ENCODE measurements around the gene ARID5B. TPM values are rescaled to one million over a fixed set of nuclear protein-coding genes. Genes with fewer than 3 reads are reported as not detected.

ARID5B gene
- total and polyA plus RNA-seq, 2 donors (not counting 3 experiments of a cell fraction or from before 2014, with no cell fraction given) = 5.6 to 8.9 TPM

DNA sequence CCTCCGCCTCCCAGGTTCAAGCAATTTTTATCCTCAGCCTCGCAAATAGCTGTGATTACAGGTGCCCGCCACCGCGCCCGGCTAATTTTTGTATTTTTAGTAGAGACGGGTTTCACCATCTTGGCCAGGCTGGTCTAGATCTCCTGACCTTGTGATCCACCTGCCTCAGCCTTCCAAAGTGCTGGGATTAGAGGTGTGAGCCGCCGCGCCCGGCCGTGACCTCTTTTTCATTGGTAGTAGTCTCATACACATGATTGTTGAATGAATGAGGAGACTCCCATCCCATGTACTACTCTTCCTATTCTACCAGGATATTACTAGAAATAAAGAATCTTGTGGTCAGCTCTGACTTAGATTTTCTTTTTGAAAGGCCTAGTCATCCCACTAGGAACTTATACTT is 56.8 kb downstream of the ARID5B start:
- Histone ChIP-seq H3K9me3 (replicated peaks; ENCODE audit: control insufficient read depth, insufficient read depth, low read length) (no peaks in the 10 kb centered on the region), H3K4me3 (replicated peaks in 1 of 3; ENCODE audit: insufficient read depth in 1 of 3, low read depth in 1 of 3, low read length in 3 of 3) (no peak overlapping the region), H4K20me1 (replicated peaks; ENCODE audit: control insufficient read depth, extremely low read depth, insufficient read depth, low read length) (no peaks in the 10 kb centered on the region), H3K9ac (replicated peaks; ENCODE audit: extremely low read depth, insufficient read depth, low read length) (no peak overlapping the region), H3K9me1 (replicated peaks; ENCODE audit: control insufficient read depth, extremely low read depth, insufficient read depth, low read length) (no peaks in the 10 kb centered on the region), H3K27me3 (ENCODE audit: control insufficient read depth in 2 of 2, insufficient read depth in 2 of 2, low read length in 2 of 2) (no peaks in the 10 kb centered on the region), H2AFZ (ENCODE audit: low read depth, low read length) (no peak overlapping the region), H3K79me2 (ENCODE audit: control insufficient read depth, insufficient read depth, low read length) (no peaks in the 10 kb centered on the region), H3K36me3 (ENCODE audit: control insufficient read depth in 2 of 2, extremely low read depth in 1 of 2, insufficient read depth in 2 of 2, low read length in 2 of 2) (no peaks in the 10 kb centered on the region), H3K4me2 (ENCODE audit: insufficient read depth, low read length) (no peak overlapping the region), H3K4me1 (ENCODE audit: control insufficient read depth, extremely low read depth, insufficient read depth, low read length) (no peaks in the 10 kb centered on the region), H3K27ac (ENCODE audit: insufficient read depth, low read depth, low read length) (no peak overlapping the region)
- DNase-seq (ENCODE audit: low read depth, low spot score) (no peak), FAIRE-seq (no peak)
- ChIA-PET POLR2A (no interaction called here), CTCF (interaction anchor here (1.2 kb wide), 1 partner anchor 35 kb away, joined by 4 read pairs; no protein-coding TSS in a partner anchor)
- TF ChIP-seq, protein P1, sequence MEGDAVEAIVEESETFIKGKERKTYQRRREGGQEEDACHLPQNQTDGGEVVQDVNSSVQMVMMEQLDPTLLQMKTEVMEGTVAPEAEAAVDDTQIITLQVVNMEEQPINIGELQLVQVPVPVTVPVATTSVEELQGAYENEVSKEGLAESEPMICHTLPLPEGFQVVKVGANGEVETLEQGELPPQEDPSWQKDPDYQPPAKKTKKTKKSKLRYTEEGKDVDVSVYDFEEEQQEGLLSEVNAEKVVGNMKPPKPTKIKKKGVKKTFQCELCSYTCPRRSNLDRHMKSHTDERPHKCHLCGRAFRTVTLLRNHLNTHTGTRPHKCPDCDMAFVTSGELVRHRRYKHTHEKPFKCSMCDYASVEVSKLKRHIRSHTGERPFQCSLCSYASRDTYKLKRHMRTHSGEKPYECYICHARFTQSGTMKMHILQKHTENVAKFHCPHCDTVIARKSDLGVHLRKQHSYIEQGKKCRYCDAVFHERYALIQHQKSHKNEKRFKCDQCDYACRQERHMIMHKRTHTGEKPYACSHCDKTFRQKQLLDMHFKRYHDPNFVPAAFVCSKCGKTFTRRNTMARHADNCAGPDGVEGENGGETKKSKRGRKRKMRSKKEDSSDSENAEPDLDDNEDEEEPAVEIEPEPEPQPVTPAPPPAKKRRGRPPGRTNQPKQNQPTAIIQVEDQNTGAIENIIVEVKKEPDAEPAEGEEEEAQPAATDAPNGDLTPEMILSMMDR (IDR thresholded peaks at IDR 0.05; ENCODE audit: extremely low read depth in 1 of 2, insufficient read depth in 1 of 2, low read depth in 1 of 2, low read length in 2 of 2) = no peak
- TF ChIP-seq FOS (IDR thresholded peaks at IDR 0.05; ENCODE audit: borderline replicate concordance, insufficient read depth, low read length) (no peak), GATA2 (IDR thresholded peaks at IDR 0.05; ENCODE audit: insufficient read depth, insufficient read length, low read depth, low read length) (no peak)
- dilution Hi-C loops (cut with MboI; ENCODE audit: extremely low pct_ligation_motif_present, low sequenced_read_pairs) = no loop called here
- intact Hi-C loops (cut with micrococcal nuclease) = no loop called here
- no TSS peak for BruUV-seq (replicated peaks)

DNA sequence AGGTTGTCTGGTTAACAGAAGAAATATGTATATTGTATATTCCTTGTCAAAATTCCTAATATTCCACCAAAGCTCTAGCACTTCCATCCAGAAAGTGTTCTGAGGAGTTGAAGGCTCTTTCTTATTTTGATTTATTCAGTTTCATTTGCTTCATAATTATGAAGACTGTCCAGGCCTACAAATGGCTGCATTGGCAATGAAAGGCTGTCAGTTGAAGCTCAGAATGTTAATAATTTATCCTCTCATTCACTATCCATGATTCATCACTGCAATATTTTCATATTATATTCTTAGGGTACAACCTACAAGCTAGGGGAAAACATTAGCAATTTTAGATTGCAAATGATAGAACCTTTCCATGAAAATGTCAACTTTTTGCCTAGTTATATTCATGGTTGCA is 57.3 kb downstream of the ARID5B start:
- no peaks in the 10 kb centered on the region for H3K9me3 ChIP-seq (replicated peaks; ENCODE audit: control insufficient read depth, insufficient read depth, low read length)
- POLR2A ChIA-PET = no interaction called here
- H3K4me1 ChIP-seq (ENCODE audit: control insufficient read depth, extremely low read depth, insufficient read depth, low read length) = no peaks in the 10 kb centered on the region
- dilution Hi-C loops (cut with MboI; ENCODE audit: extremely low pct_ligation_motif_present, low sequenced_read_pairs) (no loop called here), intact Hi-C loops (cut with micrococcal nuclease) (no loop called here)
- no TSS peak for BruUV-seq (replicated peaks)
- FAIRE-seq (no peak), DNase-seq (ENCODE audit: low read depth, low spot score) (no peak)
- TF ChIP-seq EZH2 (IDR thresholded peaks at IDR 0.05; ENCODE audit: borderline replicate concordance, low read depth, low read length, severe bottlenecking) (no peak), POLR2A (IDR thresholded peaks at IDR 0.05; ENCODE audit: low read depth, low read length) (no peak), JUN (IDR thresholded peaks at IDR 0.05; ENCODE audit: borderline replicate concordance, insufficient read depth, insufficient read length, low read depth) (no peak), POLR2AphosphoS5 (IDR thresholded peaks at IDR 0.05; ENCODE audit: insufficient read depth, low read depth, low read length) (no peak), MYC (IDR thresholded peaks at IDR 0.05; ENCODE audit: low read depth, low read length) (no peak), GATA2 (IDR thresholded peaks at IDR 0.05; ENCODE audit: insufficient read depth, insufficient read length, low read depth, low read length) (no peak), FOS (IDR thresholded peaks at IDR 0.05; ENCODE audit: borderline replicate concordance, insufficient read depth, low read length) (no peak)
- TF ChIP-seq, protein P2, sequence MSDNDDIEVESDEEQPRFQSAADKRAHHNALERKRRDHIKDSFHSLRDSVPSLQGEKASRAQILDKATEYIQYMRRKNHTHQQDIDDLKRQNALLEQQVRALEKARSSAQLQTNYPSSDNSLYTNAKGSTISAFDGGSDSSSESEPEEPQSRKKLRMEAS (IDR thresholded peaks at IDR 0.05; ENCODE audit: insufficient read depth, insufficient read length) = no peak
- TF ChIP-seq, protein P1 (IDR thresholded peaks at IDR 0.05; ENCODE audit: extremely low read depth in 1 of 2, insufficient read depth in 1 of 2, low read depth in 1 of 2, low read length in 2 of 2) = no peak
- no peak overlapping the region for H3K27ac ChIP-seq (ENCODE audit: insufficient read depth, low read depth, low read length)
- no peak overlapping the region for H3K4me2 ChIP-seq (ENCODE audit: insufficient read depth, low read length)
- H3K36me3 ChIP-seq (ENCODE audit: control insufficient read depth in 2 of 2, extremely low read depth in 1 of 2, insufficient read depth in 2 of 2, low read length in 2 of 2) = no peaks in the 10 kb centered on the region
- H4K20me1 ChIP-seq (replicated peaks; ENCODE audit: control insufficient read depth, extremely low read depth, insufficient read depth, low read length) = no peaks in the 10 kb centered on the region
- no peak overlapping the region for H3K4me3 ChIP-seq (replicated peaks in 1 of 3; ENCODE audit: insufficient read depth in 1 of 3, low read depth in 1 of 3, low read length in 3 of 3)
- H3K9me1 ChIP-seq (replicated peaks; ENCODE audit: control insufficient read depth, extremely low read depth, insufficient read depth, low read length) = no peaks in the 10 kb centered on the region
- no peak overlapping the region for H2AFZ ChIP-seq (ENCODE audit: low read depth, low read length)
- CTCF ChIA-PET = interaction anchor here (1.2 kb wide), 1 partner anchor 35 kb away, joined by 4 read pairs; no protein-coding TSS in a partner anchor
- H3K79me2 ChIP-seq (ENCODE audit: control insufficient read depth, insufficient read depth, low read length) = no peaks in the 10 kb centered on the region
- no peak overlapping the region for H3K9ac ChIP-seq (replicated peaks; ENCODE audit: extremely low read depth, insufficient read depth, low read length)
- H3K27me3 ChIP-seq (ENCODE audit: control insufficient read depth in 2 of 2, insufficient read depth in 2 of 2, low read length in 2 of 2) = no peaks in the 10 kb centered on the region

Measured in endothelial cell of umbilical vein (primary cell).